AG20443 (cell line): ENCODE data around the gene C17orf114.
"Not testable (repeated sequence)": the region's sequence is repeated elsewhere in the genome, so short reads cannot be mapped to it uniquely, and the experiment has no call there.

Experiments
- DNase-seq: peaks from one replicate; pipeline ENCODE4 v3.0.0; 2012; ENCODE audit warnings: low spot score, mixed read lengths

C17orf114 gene

DNA sequence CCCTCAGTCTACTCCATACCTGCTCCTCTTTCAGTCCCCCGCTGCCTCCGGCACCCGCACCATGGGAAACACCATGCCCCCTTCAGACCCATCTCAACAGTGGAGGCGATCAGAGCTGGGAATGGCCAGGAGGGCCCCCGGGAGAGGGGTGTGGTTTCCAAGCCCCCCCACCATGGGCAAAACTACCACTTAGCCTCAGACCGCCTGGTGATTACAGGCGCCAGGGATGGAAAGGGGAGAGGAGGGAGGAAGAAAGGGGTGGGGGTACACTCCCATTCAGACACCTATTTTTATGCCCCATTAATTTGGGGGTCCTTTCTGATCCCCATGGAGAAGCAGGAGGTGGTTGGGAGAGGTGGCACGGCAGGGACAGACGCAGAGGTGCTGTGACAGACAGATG is at the start of gene C17orf114:
Gene C17orf114 (minus strand): TSS at position 101 of the 400 bp plus-strand sequence.
- no peak for DNase-seq

DNA sequence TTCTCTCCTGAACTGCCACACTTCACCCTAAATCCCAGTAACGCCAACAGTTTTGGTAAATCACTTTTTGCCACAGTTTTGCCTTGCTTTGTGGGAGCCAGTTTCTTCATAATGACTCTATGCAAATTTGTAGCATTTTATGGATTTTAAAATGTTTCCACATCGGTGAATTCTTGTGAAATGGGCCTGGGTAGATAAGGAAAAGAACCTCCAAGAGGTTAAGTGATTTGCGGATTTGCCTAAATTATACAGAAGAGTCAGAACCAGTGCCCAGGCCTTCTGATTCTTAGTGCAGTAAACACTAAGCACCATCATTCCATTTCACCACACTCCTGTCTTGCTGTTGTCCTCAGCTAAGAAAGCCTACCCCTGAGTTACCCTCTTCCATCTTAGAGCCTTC is 49.0 kb upstream of the C17orf114 start:
- DNase-seq, result no peak

DNA sequence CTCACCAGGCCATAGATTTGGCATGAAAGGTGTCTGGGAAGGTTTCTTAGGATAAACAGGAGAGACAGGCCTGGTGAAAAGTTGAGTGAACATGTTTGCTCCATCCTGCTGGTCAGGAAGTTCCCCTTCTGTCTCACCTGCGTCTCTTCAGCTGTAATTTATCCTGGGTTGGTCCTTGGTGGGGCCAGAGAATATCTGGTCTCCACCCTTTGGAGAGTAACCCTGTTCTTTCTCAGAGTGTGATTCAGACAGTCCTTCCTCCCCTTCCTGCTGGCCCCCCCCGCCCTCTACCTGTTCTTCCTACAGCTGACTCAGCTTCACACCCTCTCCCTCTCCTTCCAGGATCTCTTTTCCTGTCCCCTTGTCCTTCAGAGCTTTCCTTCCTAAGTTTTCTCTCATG is 48.1 kb upstream of the C17orf114 start:
- DNase-seq, result no peak

DNA sequence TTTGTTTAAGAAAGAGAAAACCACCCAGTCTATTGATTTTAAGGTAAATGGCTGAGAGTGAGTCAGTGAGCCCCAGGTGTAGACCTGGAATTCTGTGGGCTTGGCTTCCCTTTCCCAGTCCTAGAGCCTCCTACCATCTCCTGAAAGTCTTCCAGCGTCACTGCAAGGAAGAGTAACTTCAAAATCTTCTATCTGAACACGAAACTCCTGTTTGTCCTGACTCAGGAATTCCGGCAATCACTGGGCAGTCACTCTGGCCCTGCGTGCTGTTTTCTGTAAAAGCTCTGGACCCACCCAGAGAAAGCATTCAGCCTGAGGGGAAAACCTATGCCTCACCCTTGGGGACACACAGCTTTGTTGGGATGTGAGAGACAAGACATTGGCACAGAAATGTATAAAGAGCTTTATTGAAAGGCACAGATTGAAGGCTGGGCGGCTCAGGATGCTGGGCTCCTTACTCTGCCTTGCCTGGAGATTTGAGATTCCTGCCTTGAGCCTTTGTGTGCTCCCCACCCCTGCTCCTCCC is 46.9 kb upstream of the C17orf114 start:
- peak; percentile 78 for DNase-seq

DNA sequence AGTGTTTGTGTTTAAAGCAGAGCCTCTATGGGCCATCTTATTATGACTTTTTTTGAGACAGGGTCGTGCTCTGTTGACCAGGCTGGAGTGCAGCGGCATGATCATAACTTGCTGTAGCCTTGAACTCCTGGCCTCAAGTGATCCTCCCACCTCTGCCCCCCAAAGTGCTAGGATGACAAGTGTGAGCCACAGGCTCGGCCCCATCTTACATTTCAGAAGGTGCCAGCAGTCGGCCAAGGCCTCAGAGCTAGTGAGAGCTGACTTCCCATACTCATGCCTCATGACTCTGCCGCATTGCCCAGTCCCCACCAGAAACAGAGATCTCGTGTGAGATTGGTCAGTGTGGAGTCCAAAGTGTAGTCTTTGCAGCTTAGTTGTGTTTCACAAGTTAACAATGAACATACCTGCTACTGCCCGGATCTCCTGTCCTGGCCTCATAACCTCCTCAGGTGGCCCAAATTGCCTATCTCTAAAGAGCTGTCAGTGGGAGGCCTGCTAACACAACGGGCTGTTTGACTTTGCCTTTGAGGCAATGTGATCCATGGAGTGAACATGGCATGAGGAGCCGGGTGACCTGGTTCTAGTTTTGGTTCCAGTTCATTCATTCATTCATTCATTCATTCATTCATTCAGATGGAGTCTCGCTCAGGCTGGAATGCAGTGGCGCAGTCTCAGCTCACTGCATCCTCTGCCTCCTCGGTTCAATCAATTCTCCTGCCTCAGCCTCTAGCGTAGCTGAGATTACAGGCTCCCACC is 44.7 kb upstream of the C17orf114 start:
- no peak for DNase-seq

DNA sequence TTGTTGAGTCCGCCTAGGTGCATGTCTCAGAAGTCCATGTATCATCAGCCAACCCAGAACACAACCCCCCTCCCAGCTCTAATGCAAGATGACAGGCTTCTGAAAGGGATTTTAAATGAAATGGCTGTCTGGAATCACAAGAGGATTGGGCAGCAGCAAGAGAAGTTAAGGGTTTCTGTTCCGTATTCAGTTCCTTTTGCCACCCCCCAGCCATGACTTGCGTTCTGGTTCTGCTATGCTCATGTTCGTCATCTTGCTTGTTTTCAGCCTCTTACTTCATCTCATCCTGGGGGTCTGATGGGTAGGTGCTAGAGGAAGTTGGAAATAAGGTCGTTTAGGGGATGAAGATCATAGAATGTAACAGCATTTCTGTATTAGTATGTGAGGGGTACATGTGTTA is 43.0 kb upstream of the C17orf114 start:
- DNase-seq, result no peak

DNA sequence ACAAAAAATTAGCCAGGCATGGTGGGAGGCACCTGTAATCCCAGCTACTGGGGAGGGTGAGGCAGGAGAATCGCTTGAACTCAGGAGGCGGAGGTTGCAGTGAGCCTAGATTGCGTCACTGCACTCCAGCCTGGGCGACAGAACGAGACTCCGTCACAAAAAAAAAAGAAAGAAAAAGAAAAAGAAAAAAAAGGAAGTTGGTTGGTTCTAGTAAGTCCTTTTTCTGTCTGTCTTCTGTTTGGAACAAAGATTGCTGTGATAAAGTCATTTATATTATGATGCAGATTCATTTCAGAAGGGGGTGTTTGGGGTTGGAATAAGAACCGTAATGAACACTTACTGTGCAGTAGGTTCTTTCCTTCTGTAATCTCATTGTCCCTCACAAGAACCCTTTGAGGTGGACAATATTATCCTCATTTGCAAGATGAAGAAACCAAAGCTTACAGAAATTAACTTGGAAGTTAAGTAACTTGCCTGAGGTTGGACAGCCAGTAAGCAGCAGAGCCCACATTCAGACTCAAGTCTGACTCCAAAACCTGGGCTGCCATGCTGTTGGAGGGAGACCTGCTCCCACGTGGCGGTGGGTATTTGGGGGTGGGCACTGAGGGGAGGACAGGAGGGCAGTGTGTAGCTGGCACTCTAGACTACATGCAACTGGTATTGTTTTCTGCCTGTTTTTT is 41.3 kb upstream of the C17orf114 start:
- DNase-seq, result no peak

DNA sequence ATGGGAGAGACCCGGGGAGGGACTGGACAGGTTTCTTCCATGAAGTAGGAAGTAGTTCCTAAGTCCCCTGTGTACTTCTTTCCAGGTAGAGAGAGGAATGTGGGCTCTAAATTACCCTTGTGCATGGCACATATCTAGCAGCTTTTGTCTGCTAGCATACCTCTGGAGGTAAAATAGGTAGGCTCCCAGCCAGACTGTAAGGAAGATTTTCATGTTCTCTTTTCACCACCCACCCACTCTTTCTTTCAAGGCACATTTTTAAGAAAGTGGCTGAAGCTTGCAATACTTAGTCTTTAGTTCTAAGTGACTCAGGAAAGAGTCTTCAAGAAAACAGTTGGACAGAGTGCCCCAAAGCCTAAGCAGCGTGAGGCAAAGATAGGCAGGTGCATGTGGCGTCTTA is 40.2 kb upstream of the C17orf114 start:
- DNase-seq, result no peak

DNA sequence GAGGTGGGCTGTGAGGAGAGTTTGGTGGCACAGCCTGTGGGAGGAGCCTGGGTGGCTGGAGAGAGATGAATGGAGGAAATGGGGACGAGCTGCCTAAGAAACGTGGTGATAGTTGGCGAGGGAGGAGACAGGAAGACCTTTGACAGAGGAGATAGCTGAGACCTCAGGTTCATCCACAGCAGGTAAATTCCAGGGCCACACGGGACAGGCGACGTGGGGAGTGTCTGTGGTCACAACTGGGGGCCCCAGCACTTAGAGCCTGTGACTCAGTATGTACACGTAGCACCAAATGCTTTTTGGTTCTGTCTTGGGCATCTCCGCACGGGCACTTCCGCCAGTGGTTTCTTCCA is 38.7 kb upstream of the C17orf114 start:
- no peak for DNase-seq

DNA sequence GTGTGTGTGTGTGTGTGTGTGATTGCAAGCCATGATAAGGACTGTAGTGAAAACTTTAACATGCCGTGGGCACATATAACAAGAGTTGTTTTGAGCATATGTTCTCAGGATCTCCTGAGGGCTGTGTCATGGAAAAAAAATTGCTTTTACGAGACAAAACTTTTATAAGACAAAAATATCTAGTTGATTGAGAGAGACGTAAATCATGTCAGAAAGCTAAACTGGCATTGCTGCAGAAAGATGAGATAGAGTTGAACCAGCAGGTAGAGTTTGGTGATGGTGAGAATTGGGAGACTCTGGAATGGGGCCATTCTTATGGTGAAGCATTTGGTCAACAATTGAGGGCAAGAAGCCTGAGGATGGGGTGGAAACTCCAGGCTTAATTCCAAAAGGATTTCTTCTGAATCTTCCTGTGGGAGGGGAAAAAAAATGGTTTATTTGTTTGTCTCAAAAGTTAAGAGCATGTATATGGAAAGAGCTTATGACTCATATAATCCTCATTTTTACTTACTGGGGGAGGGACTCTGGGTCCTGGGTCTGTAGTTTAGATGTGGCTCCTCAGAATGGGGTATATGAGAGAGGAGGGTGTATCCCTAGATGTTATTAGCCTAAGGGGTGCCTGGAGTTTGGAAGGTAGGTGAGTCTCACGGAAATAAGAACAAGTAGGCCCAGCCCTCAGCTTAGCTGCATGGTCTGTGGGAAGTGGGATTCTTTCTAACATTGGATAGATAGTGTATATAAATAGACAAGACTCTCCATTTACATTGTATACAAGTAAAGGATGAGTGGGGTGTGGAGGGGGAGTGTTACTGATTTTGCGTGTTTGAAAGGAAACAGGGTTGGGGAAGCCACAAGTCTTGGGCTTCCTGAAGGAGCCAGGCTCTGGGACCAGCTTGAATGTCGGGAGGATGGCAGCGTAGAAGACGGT is 38.1 kb upstream of the C17orf114 start:
- no peak for DNase-seq

DNA sequence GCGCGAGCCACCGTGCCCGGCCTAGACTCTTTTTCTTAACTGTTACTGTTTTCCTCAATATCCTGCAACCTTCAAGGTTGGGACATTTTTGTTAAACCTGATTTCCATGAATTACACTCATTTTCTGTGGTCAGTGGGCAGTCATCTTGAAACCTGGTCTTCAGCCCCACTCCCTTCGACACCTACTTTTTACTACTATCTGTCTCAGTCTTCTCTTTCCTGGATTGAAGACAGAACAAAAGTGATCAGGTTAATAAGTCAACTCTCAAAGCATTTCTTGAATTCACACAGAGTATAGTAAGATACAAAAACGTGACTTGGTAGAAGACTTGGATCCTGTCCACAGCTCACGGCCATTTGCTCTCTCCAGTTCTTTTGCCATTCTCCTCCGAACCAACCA is 37.1 kb upstream of the C17orf114 start:
- no peak for DNase-seq

DNA sequence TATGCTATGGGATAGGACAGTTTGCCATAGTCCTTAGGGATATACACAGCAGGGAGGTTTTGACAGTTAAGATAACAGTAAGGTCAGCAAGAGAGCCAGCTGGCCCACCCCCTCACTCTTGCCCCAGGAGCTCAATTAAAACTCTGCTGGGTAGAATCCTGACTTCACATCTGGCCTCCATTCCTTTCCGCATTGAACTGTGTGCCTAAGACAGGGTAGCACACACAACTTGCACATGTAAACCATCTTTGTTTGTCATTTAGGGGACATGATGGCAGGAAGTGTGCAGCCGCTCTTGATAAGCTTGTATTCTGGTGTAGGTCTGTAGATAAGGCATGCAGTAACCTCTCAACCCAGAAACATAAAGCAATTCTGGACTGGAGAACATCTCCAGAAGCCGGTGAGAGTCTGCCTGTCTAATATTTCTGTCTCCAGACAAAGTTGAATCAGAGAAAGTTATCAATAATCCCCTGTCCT is 36.2 kb upstream of the C17orf114 start:
- no peak for DNase-seq

DNA sequence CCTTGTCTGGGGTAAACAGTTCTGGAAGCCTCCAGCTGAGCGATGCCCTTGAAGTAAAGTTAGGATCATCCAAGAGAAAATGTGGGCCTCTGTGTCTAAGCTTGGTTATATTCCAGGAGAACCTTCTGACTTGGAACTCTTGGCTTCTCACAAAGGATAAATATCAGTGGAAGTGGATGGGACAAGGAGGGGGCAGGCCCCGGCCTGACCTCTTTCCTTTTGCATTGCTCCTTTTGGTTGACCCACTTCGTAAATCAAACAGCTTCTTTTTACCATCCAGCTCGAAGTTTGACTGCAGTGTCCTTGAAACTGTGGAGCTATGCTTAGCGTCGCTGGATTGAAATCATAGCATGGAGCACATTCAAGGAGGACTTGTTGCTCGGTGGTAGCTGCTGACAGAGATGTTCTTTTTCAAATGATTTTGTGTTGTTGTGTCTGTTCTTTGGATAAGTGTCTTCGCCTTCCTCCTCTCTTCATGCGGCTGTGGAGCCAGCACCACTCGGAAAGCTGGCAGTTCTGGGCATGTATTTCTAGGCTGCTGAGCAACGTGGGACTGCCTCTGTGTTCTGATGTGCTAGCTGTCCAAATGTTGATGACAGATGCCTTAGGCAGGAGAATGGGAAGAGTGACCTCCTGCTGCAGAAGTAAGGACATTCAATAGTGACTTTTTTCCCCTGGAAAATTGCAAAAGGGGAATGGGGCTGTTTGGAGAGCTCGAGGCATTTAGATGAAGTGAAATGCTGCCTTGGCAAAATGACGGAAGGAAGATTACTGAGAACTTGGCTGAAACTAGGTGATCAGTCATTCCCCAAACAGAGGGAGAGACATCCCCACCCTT is 35.6 kb upstream of the C17orf114 start:
- no peak for DNase-seq

DNA sequence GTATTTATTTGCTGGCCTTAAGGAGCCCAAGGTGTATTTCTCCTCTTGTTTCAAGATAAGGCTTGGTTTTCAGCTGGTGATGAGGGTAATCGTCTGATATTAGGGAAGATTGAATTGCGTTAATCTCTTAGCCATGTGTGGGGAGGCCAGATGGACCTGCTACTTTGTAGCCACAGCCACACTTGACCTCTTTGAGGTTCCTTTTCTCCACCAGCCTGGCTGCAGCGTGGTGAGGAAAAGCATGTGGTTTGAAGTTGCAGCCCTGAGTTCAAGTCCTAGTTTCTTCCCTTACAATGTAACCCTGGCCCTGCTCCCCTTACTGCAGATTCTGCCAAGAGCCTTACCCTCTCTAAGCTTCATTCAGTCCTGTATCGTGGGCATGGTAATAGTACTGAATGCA is 34.1 kb upstream of the C17orf114 start:
- no peak for DNase-seq

DNA sequence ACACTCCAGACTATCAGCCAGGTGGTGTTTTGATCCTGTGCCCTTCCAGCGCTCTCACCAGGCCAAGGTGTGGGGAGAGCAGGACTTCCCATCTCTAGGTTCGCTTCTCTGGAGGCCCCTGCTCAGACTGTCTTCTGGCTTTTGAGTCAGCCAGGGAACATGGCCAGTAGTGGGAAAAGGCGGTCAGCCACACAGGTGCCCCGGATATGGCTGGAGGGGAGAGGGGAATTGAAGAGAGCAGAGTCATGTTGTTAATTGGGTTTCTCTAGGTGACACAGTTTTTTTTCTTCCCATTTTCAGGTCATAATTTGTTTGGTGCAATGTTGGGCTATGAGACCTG is 32.5 kb upstream of the C17orf114 start:
- DNase-seq, result no peak

DNA sequence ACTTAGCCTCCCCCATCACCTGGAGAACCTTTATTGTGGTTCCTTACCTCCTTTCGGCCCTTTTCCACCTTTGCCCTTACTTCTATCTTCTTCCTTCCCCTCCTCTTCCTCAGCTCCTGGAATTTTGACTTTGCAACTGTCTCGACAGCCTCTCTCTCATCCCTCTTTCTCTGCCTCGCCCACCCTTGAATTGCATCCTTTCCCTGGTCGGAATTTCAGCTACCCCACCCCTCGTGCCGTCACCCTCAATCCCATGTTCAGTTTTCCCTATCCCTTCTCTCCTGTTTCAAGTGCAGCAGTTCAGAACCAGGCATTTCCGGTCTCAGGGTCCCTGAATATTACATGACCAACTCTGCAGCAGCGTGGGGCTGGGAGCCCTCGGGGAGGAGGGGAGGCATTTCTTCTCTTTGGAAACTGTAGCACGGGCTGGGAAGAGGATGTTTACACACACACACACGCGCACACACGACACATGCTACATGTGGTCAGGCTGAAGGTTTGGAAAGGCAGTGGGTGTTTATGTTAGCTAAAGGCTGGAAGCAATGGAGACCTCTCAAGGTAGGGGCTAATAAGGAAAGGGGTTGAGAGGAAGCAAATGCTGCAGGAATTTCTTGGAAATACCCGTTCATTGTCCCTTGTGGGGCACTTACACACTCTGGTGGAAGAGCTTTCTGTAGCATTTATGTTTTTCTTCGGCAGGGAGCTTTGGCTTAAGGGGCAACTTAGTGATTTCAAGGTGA is 32.0 kb upstream of the C17orf114 start:
- DNase-seq, result peak; percentile 35

DNA sequence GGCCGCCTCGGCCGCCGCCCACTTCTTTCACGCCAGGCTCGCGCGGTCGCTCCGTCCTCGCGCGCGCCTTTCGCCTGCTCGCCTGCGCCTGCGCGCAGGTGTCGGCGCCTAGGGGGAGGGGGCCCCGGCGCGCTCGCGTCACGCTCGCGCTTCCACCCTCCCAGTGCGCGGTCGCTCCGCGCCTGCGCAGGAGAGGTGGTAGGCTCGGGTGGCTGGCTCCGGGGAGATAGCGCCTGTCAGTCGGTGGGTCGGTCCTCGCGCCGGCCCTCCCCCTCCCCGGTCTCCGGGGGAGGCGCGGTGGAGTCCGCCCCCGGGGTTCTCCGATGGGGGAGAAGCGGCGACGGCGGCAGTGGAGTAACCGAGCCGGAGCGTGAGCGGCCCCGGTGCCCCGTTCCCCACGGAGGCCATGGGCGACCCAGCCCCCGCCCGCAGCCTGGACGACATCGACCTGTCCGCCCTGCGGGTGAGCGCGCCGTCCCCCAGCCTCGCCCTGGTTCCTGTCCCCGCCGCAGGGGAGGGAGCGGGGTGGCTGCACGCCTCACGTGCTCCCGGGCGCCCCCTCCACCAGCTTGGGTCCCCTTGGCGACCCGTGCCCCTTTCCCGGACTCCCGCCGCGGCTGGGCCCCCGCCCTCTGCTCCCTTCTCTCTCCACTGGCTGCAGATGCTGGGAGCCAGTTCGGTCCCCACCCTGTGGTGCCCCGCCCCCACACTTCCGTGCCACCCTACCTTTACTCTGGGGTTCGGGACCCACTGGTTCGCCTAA is 31.2 kb upstream of the C17orf114 start, which contains the start of gene MINK1:
Gene MINK1 (plus strand): TSS at position 163 of the 763 bp plus-strand sequence. CDS start 244 bp downstream, at position 407.
- DNase-seq, result peak; percentile 100

DNA sequence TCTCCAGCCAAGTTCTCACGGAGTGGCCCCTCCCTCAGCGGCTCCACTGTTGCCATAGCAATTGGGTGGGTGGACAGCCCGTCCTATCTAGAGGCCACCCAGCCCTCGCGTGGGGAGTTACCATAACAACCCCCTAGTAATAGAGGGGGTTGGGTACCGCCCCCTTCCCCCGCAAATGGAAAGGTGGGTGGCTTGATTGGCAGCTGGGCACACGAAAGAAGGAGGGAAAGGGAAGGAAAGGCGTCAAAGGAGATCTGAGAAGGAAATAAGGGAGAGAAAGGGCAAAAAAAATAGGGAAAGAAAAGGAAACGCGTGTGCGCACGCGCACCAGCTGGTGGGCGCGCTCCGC is 30.7 kb upstream of the C17orf114 start:
- DNase-seq, result not testable (repeated sequence)

DNA sequence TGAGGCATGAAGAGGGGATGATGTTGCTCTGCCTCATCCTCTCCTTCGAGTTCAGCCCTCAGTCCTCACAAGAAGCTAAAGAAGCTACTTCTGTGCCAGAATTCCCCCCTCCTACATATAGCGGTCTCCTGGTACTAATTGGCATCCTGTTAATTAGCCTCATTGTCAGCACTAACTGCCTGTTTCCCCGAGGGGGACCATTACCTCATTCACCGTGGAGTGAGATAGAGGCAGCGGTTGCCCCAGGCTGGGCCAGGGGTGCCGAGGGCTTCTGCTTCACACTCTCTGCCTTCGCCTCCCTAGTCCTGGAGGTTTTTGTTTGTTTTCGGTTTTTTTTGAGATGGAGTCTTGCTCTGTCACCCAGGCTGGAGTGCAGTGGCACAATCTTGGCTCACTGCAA is 25.3 kb upstream of the C17orf114 start:
- no peak for DNase-seq
